Gastroesophageal sphincter (tissue), 4 donors: ENCODE results near the gene LGALS9. TPM values are rescaled to one million over a fixed set of nuclear protein-coding genes. Genes with fewer than 3 reads are reported as not detected.

Experiments
- ATAC-seq: fragments of 150-250 bp; one replicate; pipeline ENCODE4 v1.9.1; 2016; ENCODE audit warnings: mild to moderate bottlenecking, moderate library complexity
- H3K27ac ChIP-seq, 4 donors: fragments of 200-600 bp; sonication (generic) in 3 of 4; 1 replicate in 3 of 4; 2 replicates in 1 of 4; pipeline ENCODE4 v1.5.1; 2016 to 2019
- H3K27me3 ChIP-seq: fragments of 200-600 bp; sonication (generic); one replicate; pipeline ENCODE4 v1.5.1; 2019
- H3K36me3 ChIP-seq, 2 donors: fragments of 200-600 bp; sonication (generic); one replicate each; pipeline ENCODE4 v1.5.1; 2019; ENCODE audit warnings: control low read depth in 1 of 2
- H3K4me1 ChIP-seq, 3 donors: fragments of 200-600 bp; sonication (generic); 1 replicate in 2 of 3; 2 replicates in 1 of 3; pipeline ENCODE4 v1.5.1; 2016 to 2019; ENCODE audit warnings: control low read depth in 2 of 3
- H3K4me3 ChIP-seq, 2 donors: fragments of 200-600 bp; sonication (generic); one replicate each; pipeline ENCODE4 v1.5.1; 2019; ENCODE audit warnings: mild to moderate bottlenecking in 1 of 2, moderate library complexity in 1 of 2
- H3K9me3 ChIP-seq, 3 donors: fragments of 200-600 bp; sonication (generic); one replicate each; pipeline ENCODE4 v1.5.1; 2017 to 2019; ENCODE audit warnings: control low read depth in 2 of 3
- EP300 ChIP-seq: sonication (generic); formaldehyde crosslinking; IDR thresholded peaks from one replicate; pipeline ENCODE4 v1.6.1; 2017; ENCODE audit warnings: antibody characterized with exemption, mild to moderate bottlenecking
- POLR2A ChIP-seq, 2 donors: fragments of 450-650 bp; IDR thresholded peaks; one replicate each; pipeline ENCODE4 v1.6.1; 2017; ENCODE audit warnings: antibody characterized with exemption in 2 of 2, mild to moderate bottlenecking in 2 of 2, moderate library complexity in 1 of 2
- POLR2AphosphoS5 ChIP-seq: sonication (generic); formaldehyde crosslinking; IDR thresholded peaks from one replicate; pipeline ENCODE4 v1.6.1; 2017; ENCODE audit warnings: antibody characterized with exemption
- WGBS, 2 donors: methylation state at CpG; one replicate each; pipeline ENCODE4 v1.1.5; 2018; ENCODE audit warnings: low coverage in 1 of 2; 5-methylcytosine and 5-hydroxymethylcytosine counted together
- total RNA-seq, 4 donors: library from RNA; depleted of rRNA; stranded (reverse); fragments of >200 nt; gene quantifications; one replicate each; pipeline ENCODE4 v1.1.0, GENCODE V29; 2016
- TF ChIP-seq, protein P1 (sequence below), 4 experiments: fragments of 200-600 bp in 2 of 4; fragments of 450-650 bp in 2 of 4; sonication (generic) in 1 of 4; IDR thresholded peaks; one replicate each; pipeline ENCODE4 v1.5.1; 2017 to 2019; ENCODE audit warnings: antibody characterized with exemption in 4 of 4, mild to moderate bottlenecking in 2 of 4, moderate library complexity in 2 of 4

Gene LGALS9
- total RNA-seq, 4 donors from 2014 or later = 8.7 to 62.0 (median 27.2) TPM

DNA sequence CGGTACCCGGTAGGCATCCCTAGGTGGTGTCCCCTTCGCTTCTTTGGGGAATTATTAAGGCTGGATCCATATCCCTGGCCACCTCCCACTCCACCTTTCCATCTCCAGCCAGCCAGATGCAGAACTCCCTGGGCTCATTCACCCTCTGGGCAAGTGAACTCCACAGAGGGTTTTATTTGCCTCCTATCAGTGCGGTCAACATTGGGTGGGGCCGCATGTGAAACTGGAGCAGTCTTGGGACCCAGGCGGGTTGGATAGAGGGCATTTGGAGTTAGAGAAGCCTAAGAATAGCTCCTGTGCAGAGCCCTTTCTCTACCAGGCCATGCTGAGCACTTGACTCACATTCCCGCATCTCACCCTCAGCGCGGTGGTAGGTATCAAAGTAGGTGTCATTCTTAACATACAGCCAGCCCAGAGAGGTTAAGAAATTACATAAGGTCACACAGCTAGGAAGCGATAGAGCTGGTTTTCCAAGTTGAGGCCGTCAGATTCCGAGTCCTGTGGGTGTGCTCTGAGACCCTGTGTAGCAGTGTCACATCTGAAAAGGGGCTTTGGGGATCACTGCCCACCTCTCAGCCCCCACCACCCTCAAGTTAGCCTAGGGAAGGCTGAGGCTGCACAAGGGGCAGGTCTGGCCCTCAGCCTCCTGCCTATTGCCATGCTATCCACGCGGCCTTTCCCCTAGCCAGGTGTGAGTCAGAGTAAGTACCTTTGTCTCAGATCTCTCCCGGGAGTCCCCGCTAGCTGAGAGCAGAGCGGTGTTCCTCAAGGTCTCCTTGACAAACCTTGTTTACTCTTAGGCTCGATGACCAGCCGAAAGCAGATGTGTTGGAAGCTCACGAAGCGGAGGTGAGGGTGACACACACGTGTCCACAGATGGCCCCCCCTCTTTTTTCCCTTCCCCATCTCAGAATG, 26.9 kb upstream of the LGALS9 start:
- Histone ChIP-seq H3K4me3 (no peak overlapping the region), H3K27ac (no peak overlapping the region), H3K4me1 (peaks cover 0 to 18% (median 3%) of the 10 kb centered on the region in 3 donors), H3K27me3 (no peaks in the 10 kb centered on the region), H3K36me3 (peaks cover 0 to 65% of the 10 kb centered on the region in 2 donors), H3K9me3 (no peaks in the 10 kb centered on the region)
- WGBS, 2 donors = 97% methylated on average over 3 to 9 of the region's 22 CpGs
- no peak for TF ChIP-seq POLR2AphosphoS5
- TF ChIP-seq EP300 = no peak
- no peak for TF ChIP-seq POLR2A (IDR thresholded peaks at IDR 0.05)
- TF ChIP-seq, protein P1, sequence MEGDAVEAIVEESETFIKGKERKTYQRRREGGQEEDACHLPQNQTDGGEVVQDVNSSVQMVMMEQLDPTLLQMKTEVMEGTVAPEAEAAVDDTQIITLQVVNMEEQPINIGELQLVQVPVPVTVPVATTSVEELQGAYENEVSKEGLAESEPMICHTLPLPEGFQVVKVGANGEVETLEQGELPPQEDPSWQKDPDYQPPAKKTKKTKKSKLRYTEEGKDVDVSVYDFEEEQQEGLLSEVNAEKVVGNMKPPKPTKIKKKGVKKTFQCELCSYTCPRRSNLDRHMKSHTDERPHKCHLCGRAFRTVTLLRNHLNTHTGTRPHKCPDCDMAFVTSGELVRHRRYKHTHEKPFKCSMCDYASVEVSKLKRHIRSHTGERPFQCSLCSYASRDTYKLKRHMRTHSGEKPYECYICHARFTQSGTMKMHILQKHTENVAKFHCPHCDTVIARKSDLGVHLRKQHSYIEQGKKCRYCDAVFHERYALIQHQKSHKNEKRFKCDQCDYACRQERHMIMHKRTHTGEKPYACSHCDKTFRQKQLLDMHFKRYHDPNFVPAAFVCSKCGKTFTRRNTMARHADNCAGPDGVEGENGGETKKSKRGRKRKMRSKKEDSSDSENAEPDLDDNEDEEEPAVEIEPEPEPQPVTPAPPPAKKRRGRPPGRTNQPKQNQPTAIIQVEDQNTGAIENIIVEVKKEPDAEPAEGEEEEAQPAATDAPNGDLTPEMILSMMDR (IDR thresholded peaks at IDR 0.05) = no peak
- ATAC-seq = no peak

DNA sequence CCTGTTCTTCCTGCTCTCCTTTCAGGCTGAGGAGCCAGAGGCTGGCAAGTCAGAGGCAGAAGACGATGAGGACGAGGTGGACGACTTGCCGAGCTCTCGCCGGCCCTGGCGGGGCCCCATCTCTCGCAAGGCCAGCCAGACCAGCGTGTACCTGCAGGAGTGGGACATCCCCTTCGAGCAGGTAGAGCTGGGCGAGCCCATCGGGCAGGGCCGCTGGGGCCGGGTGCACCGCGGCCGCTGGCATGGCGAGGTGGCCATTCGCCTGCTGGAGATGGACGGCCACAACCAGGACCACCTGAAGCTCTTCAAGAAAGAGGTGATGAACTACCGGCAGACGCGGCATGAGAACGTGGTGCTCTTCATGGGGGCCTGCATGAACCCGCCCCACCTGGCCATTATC, 25.6 kb upstream of the LGALS9 start:
- WGBS, 2 donors = 100% methylated on average over 3 of the region's 25 CpGs; no CpG with 5 or more reads in 1 of the 2 donors
- no peaks in the 10 kb centered on the region for H3K9me3 ChIP-seq
- no peak overlapping the region for H3K4me3 ChIP-seq
- no peak for ATAC-seq
- H3K27ac ChIP-seq = no peak overlapping the region
- TF ChIP-seq EP300 = no peak
- TF ChIP-seq POLR2AphosphoS5 = no peak
- TF ChIP-seq, protein P1 (IDR thresholded peaks at IDR 0.05) = no peak
- no peak for TF ChIP-seq POLR2A (IDR thresholded peaks at IDR 0.05)
- no peaks in the 10 kb centered on the region for H3K27me3 ChIP-seq
- H3K36me3 ChIP-seq = peaks cover 0 to 77% of the 10 kb centered on the region in 2 donors
- peaks cover 0 to 18% (median 3%) of the 10 kb centered on the region in 3 donors for H3K4me1 ChIP-seq

DNA sequence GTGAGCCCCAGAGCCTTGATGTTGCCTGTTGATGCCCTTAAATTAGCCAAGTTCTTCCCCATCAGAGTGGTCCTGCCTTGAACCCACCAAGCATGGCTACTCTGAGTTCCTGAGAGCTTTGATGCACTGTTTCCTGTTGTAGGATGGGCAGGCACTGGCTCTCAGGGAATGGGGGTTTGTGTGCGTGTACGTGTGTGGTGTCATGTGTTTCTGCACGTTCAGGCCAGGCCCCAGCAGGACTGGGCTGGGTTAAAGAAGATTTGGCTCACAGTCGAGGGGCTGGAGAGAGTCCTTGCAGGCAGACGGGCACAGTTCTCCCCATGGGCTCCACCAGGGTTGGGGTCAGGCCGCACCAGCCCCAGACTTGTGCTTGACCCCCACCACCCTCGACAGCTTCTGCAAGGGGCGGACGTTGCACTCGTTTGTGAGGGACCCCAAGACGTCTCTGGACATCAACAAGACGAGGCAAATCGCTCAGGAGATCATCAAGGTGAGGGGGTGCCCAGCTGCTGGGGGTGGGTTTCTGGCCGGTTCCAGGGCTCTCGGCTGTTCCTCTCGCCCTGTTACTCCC, 23.4 kb upstream of the LGALS9 start:
- Histone ChIP-seq H3K36me3 (peaks cover 0 to 86% of the 10 kb centered on the region in 2 donors), H3K4me1 (peaks cover 0 to 9% (median 0%) of the 10 kb centered on the region in 3 donors), H3K9me3 (no peaks in the 10 kb centered on the region), H3K27ac (no peak overlapping the region), H3K27me3 (no peaks in the 10 kb centered on the region), H3K4me3 (no peak overlapping the region)
- TF ChIP-seq EP300 = no peak
- no peak for TF ChIP-seq POLR2A (IDR thresholded peaks at IDR 0.05)
- TF ChIP-seq, protein P1 (IDR thresholded peaks at IDR 0.05) = no peak
- TF ChIP-seq POLR2AphosphoS5 = no peak
- WGBS, 2 donors = 73 to 88% methylated on average over 3 to 8 of the region's 16 CpGs
- no peak for ATAC-seq

DNA sequence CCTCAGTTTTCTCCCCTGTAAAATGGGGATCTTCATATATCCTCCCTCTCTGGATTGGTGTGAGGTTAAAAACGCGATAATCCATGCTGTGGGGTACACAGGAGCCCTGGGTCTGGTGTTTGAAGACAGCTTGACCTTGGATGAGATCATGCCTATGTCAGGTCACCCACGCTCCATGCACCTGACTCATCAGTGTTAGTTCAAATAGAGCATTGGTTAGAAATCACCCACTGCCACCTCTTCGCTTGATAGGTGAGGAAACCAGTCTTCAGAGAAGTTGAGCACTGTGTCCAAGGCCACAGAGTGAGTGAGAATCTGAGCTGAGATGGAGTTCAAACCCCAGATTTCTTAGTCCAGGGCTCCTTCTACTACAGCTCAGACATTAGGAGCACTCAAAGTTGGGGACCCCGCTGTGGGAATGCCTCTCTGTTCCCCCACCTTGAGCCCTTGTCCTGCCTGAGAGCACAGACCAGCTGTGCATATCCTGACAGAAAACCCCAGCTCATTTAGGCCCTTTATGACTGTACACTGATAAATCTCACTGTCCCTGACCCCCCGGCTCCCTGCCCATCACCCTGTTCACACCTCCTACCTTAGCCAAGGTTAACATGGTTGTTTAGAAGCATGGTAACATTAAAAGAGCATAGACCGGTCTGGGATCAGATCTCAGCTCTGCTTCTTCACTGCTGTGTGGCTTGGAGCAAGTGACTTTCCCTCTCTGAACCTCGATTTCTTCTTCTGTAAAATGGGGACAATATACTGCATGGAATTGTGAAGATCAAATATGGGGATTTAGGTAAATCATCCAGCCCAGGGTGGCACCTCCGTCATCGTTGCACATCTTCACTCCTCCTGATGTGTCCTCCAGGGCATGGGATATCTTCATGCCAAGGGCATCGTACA, 22.4 kb upstream of the LGALS9 start:
- H3K9me3 ChIP-seq = no peaks in the 10 kb centered on the region
- no peaks in the 10 kb centered on the region for H3K27me3 ChIP-seq
- H3K27ac ChIP-seq = no peak overlapping the region
- WGBS, 2 donors = 95 to 100% methylated on average over 2 to 3 of the region's 11 CpGs
- H3K4me1 ChIP-seq = no peaks in the 10 kb centered on the region
- no peak for TF ChIP-seq EP300
- TF ChIP-seq, protein P1 (IDR thresholded peaks at IDR 0.05) = no peak
- TF ChIP-seq POLR2A (IDR thresholded peaks at IDR 0.05) = no peak
- no peak for TF ChIP-seq POLR2AphosphoS5
- H3K4me3 ChIP-seq = no peak overlapping the region
- no peak for ATAC-seq
- peaks cover 0 to 96% of the 10 kb centered on the region in 2 donors for H3K36me3 ChIP-seq
